GM12878 (cell line): ENCODE measurements around the gene TNNT3. TPM values are rescaled to one million over a fixed set of nuclear protein-coding genes. Genes with fewer than 3 reads are reported as not detected.

Experiments
- ETV6 ChIP-seq, 2 experiments: fragments of 450-650 bp in 1 of 2; IDR thresholded peaks in 1 of 2; conservative IDR thresholded peaks in 1 of 2; 2 replicates each; pipeline ENCODE4 v1.6.1; 2014; ENCODE audit warnings: antibody characterized with exemption in 1 of 2, borderline replicate concordance in 1 of 2, low read depth in 1 of 2, mild to moderate bottlenecking in 1 of 2, moderate library complexity in 1 of 2
- MTA3 ChIP-seq: IDR thresholded peaks from 2 replicates; pipeline ENCODE4 v1.6.1; 2012; ENCODE audit warnings: low read length, inconsistent platforms, borderline replicate concordance
- SP1 ChIP-seq: IDR thresholded peaks from one replicate; pipeline ENCODE4 v1.6.1; 2011; ENCODE audit warnings: low read depth, low read length
- ZBED1 ChIP-seq: IDR thresholded peaks from 2 replicates; pipeline ENCODE4 v1.6.1; 2016; ENCODE audit warnings: borderline replicate concordance
- polyA plus RNA-seq, 11 experiments: library from polyadenylated mRNA; depleted of rRNA in 4 of 11; unstranded in 6 of 11; stranded (reverse) in 5 of 11; fragments of >200 nt; fragmentation: Nextera tagmentation in 4 of 11; fragmentation: Illumina TruSeq in 1 of 11; extraction: Ambion mirVana in 4 of 11; extraction: Trizol in 1 of 11; gene quantifications; 1 replicate in 1 of 11; 2 replicates in 10 of 11; pipeline versions ENCODE4 v1.2.1 to v1.2.3, GENCODE V29; 2011 to 2016; ENCODE audit warnings: inconsistent platforms in 2 of 11, missing spikeins in 2 of 11, low read depth in 1 of 11
- total RNA-seq, 4 experiments: library from RNA; depleted of rRNA in 3 of 4; stranded (reverse); fragments of >200 nt in 3 of 4; fragmentation: Illumina TruSeq in 1 of 4; extraction: Trizol in 1 of 4; gene quantifications; 2 replicates each; pipeline versions ENCODE4 v1.2.1 to v1.2.3, GENCODE V29; 2013 to 2021
- TF ChIP-seq, protein P1 (sequence below): fragments of 150-350 bp; IDR thresholded peaks from 2 replicates; pipeline ENCODE4 v1.6.1; 2016; ENCODE audit warnings: low read depth, low read length
- TF ChIP-seq, protein P2 (sequence below): fragments of 450-650 bp; formaldehyde crosslinking; IDR thresholded peaks from 2 replicates; pipeline ENCODE4 v1.4.0; 2020; ENCODE audit warnings: mild to moderate bottlenecking, moderate library complexity
- TF ChIP-seq, protein P3 (sequence below): fragments of 450-650 bp; IDR thresholded peaks from 2 replicates; pipeline ENCODE4 v1.6.1; 2018; ENCODE audit warnings: borderline replicate concordance, mild to moderate bottlenecking; ENCODE audit not compliant: partially characterized antibody
- TF ChIP-seq, protein P4 (sequence below): IDR thresholded peaks from 2 replicates; pipeline ENCODE4 v1.6.1; 2012; ENCODE audit warnings: low read depth, low read length, improper control_type of control experiment
- TF ChIP-seq, protein P5 (sequence below): fragments of 450-650 bp; IDR thresholded peaks from 2 replicates; pipeline ENCODE4 v1.6.1; 2017; ENCODE audit warnings: mild to moderate bottlenecking, moderate library complexity

The TNNT3 gene
- total and polyA plus RNA-seq, 10 of the 15 experiments (the other 5 are each of a cell fraction or from before 2014, with no cell fraction given), result 0.40 to 0.50 TPM; not detected in 8

DNA sequence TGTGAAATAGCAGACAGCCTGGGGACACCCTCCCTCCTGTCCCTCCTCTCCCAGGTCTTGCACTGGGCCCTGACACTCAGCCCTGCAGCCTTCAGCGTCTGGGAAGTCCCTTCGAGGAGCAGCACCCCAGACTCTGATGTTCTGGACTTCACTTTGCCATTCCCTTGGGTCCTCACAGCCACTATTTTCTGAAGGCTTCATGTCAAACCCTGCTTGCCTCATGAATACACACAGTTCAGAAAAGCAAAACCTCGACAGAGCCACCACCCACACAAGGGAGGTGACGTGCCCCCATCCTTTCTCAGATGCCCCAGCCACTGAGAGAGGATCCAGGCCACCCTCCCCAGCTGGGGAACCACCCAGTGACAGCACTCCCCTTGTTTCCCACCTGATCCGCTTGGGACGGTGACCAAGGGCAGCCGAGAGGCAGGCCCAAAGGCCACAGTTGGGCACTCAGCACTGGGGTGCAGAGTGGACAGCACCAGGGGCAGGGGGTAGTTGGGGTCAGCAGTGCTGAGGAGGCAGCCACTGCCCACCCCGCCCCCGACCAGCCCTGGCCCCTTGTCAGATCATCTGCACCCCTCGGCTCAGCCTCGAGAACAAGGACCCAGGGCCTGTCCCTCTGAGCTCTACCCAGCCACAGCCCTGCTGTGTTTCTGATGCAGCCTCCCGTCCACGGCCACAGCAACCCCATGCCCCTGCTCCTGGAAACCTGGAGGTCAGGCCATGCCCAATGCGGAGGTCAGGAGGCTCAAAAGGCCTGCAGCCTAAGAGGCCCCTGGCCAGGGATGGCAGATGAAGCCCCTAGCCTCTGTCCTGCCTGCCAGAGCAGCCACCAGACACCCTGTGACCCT lies 3.1 kb upstream of the TNNT3 start (continued):
- TF ChIP-seq, protein P1, sequence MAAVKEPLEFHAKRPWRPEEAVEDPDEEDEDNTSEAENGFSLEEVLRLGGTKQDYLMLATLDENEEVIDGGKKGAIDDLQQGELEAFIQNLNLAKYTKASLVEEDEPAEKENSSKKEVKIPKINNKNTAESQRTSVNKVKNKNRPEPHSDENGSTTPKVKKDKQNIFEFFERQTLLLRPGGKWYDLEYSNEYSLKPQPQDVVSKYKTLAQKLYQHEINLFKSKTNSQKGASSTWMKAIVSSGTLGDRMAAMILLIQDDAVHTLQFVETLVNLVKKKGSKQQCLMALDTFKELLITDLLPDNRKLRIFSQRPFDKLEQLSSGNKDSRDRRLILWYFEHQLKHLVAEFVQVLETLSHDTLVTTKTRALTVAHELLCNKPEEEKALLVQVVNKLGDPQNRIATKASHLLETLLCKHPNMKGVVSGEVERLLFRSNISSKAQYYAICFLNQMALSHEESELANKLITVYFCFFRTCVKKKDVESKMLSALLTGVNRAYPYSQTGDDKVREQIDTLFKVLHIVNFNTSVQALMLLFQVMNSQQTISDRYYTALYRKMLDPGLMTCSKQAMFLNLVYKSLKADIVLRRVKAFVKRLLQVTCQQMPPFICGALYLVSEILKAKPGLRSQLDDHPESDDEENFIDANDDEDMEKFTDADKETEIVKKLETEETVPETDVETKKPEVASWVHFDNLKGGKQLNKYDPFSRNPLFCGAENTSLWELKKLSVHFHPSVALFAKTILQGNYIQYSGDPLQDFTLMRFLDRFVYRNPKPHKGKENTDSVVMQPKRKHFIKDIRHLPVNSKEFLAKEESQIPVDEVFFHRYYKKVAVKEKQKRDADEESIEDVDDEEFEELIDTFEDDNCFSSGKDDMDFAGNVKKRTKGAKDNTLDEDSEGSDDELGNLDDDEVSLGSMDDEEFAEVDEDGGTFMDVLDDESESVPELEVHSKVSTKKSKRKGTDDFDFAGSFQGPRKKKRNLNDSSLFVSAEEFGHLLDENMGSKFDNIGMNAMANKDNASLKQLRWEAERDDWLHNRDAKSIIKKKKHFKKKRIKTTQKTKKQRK, result no peak
- TF ChIP-seq, protein P2, sequence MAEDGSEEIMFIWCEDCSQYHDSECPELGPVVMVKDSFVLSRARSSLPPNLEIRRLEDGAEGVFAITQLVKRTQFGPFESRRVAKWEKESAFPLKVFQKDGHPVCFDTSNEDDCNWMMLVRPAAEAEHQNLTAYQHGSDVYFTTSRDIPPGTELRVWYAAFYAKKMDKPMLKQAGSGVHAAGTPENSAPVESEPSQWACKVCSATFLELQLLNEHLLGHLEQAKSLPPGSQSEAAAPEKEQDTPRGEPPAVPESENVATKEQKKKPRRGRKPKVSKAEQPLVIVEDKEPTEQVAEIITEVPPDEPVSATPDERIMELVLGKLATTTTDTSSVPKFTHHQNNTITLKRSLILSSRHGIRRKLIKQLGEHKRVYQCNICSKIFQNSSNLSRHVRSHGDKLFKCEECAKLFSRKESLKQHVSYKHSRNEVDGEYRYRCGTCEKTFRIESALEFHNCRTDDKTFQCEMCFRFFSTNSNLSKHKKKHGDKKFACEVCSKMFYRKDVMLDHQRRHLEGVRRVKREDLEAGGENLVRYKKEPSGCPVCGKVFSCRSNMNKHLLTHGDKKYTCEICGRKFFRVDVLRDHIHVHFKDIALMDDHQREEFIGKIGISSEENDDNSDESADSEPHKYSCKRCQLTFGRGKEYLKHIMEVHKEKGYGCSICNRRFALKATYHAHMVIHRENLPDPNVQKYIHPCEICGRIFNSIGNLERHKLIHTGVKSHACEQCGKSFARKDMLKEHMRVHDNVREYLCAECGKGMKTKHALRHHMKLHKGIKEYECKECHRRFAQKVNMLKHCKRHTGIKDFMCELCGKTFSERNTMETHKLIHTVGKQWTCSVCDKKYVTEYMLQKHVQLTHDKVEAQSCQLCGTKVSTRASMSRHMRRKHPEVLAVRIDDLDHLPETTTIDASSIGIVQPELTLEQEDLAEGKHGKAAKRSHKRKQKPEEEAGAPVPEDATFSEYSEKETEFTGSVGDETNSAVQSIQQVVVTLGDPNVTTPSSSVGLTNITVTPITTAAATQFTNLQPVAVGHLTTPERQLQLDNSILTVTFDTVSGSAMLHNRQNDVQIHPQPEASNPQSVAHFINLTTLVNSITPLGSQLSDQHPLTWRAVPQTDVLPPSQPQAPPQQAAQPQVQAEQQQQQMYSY (CRISPR knock-in tag), result no peak
- TF ChIP-seq SP1, result no peak
- peak; percentile 66; the same call in 1 of the 2 replicates for TF ChIP-seq MTA3
- TF ChIP-seq, protein P3, sequence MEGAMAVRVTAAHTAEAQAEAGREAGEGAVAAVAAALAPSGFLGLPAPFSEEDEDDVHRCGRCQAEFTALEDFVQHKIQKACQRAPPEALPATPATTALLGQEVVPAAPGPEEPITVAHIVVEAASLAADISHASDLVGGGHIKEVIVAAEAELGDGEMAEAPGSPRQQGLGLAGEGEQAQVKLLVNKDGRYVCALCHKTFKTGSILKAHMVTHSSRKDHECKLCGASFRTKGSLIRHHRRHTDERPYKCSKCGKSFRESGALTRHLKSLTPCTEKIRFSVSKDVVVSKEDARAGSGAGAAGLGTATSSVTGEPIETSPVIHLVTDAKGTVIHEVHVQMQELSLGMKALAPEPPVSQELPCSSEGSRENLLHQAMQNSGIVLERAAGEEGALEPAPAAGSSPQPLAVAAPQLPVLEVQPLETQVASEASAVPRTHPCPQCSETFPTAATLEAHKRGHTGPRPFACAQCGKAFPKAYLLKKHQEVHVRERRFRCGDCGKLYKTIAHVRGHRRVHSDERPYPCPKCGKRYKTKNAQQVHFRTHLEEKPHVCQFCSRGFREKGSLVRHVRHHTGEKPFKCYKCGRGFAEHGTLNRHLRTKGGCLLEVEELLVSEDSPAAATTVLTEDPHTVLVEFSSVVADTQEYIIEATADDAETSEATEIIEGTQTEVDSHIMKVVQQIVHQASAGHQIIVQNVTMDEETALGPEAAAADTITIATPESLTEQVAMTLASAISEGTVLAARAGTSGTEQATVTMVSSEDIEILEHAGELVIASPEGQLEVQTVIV, result no peak
- TF ChIP-seq ETV6 (conservative IDR thresholded peaks at IDR 0.05 in 1 of 2, IDR thresholded peaks at IDR 0.05 in 1 of 2; ENCODE audit: borderline replicate concordance in 1 of 2, low read depth in 1 of 2), result no peak
- TF ChIP-seq, protein P4, sequence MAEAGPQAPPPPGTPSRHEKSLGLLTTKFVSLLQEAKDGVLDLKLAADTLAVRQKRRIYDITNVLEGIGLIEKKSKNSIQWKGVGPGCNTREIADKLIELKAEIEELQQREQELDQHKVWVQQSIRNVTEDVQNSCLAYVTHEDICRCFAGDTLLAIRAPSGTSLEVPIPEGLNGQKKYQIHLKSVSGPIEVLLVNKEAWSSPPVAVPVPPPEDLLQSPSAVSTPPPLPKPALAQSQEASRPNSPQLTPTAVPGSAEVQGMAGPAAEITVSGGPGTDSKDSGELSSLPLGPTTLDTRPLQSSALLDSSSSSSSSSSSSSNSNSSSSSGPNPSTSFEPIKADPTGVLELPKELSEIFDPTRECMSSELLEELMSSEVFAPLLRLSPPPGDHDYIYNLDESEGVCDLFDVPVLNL, result no peak
- TF ChIP-seq, protein P5, sequence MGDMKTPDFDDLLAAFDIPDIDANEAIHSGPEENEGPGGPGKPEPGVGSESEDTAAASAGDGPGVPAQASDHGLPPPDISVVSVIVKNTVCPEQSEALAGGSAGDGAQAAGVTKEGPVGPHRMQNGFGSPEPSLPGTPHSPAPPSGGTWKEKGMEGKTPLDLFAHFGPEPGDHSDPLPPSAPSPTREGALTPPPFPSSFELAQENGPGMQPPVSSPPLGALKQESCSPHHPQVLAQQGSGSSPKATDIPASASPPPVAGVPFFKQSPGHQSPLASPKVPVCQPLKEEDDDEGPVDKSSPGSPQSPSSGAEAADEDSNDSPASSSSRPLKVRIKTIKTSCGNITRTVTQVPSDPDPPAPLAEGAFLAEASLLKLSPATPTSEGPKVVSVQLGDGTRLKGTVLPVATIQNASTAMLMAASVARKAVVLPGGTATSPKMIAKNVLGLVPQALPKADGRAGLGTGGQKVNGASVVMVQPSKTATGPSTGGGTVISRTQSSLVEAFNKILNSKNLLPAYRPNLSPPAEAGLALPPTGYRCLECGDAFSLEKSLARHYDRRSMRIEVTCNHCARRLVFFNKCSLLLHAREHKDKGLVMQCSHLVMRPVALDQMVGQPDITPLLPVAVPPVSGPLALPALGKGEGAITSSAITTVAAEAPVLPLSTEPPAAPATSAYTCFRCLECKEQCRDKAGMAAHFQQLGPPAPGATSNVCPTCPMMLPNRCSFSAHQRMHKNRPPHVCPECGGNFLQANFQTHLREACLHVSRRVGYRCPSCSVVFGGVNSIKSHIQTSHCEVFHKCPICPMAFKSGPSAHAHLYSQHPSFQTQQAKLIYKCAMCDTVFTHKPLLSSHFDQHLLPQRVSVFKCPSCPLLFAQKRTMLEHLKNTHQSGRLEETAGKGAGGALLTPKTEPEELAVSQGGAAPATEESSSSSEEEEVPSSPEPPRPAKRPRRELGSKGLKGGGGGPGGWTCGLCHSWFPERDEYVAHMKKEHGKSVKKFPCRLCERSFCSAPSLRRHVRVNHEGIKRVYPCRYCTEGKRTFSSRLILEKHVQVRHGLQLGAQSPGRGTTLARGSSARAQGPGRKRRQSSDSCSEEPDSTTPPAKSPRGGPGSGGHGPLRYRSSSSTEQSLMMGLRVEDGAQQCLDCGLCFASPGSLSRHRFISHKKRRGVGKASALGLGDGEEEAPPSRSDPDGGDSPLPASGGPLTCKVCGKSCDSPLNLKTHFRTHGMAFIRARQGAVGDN, result no peak
- TF ChIP-seq ZBED1, result no peak; the same call in 1 of the 2 replicates
